Smooth muscle cell (in vitro differentiated cells): ENCODE measurements around the gene HSDL2. TPM values are rescaled to one million over a fixed set of nuclear protein-coding genes. Genes with fewer than 3 reads are reported as not detected.

Experiments
- DNase-seq: peaks from one replicate; lab custom pipeline; 2025; ENCODE audit not compliant: unreplicated experiment; lab: John Stamatoyannopoulos, UW
- H2AFZ ChIP-seq: fragments of 200-600 bp; sonication (generic); 2 replicates; pipeline ENCODE4 v1.6.0; 2016; ENCODE audit warnings: antibody characterized with exemption, low read depth, mild to moderate bottlenecking
- H3F3A ChIP-seq: fragments of 200-600 bp; sonication (generic); 2 replicates; pipeline ENCODE4 v1.6.0; 2017; ENCODE audit warnings: antibody characterized with exemption, low read depth
- H3K27ac ChIP-seq: fragments of 200-600 bp; sonication (generic); 2 replicates; pipeline ENCODE4 v1.5.1; 2016; ENCODE audit warnings: low read depth, mild to moderate bottlenecking
- H3K27me3 ChIP-seq: fragments of 200-600 bp; sonication (generic); 2 replicates; pipeline ENCODE4 v1.6.1; 2016; ENCODE audit warnings: low read depth, mild to moderate bottlenecking
- H3K36me3 ChIP-seq: fragments of 200-600 bp; sonication (generic); 2 replicates; pipeline ENCODE4 v1.5.1; 2016; ENCODE audit warnings: low read depth
- H3K4me1 ChIP-seq: fragments of 200-600 bp; sonication (generic); 2 replicates; pipeline ENCODE4 v1.5.1; 2016; ENCODE audit warnings: low read depth
- H3K4me2 ChIP-seq: fragments of 200-600 bp; sonication (generic); 2 replicates; pipeline ENCODE4 v1.6.0; 2016; ENCODE audit warnings: mild to moderate bottlenecking
- H3K4me3 ChIP-seq: fragments of 200-600 bp; sonication (generic); 2 replicates; pipeline ENCODE4 v1.5.1; 2016; ENCODE audit warnings: mild to moderate bottlenecking
- H3K79me2 ChIP-seq: fragments of 200-600 bp; sonication (generic); 2 replicates; pipeline ENCODE4 v1.6.0; 2016; ENCODE audit warnings: low read depth, mild to moderate bottlenecking
- H3K9ac ChIP-seq: fragments of 200-600 bp; sonication (generic); 2 replicates; pipeline ENCODE4 v1.6.0; 2016; ENCODE audit warnings: low read depth
- H3K9me3 ChIP-seq: fragments of 200-600 bp; sonication (generic); replicated peaks from 2 replicates; pipeline ENCODE4 v1.5.1; 2016; ENCODE audit warnings: low read depth
- H4K20me1 ChIP-seq: fragments of 200-600 bp; sonication (generic); 2 replicates; pipeline ENCODE4 v1.6.0; 2016; ENCODE audit warnings: low read depth
- CTCF ChIP-seq: fragments of 200-600 bp; sonication (generic); IDR thresholded peaks from 2 replicates; pipeline ENCODE4 v1.5.1; 2017; ENCODE audit warnings: borderline replicate concordance, mild to moderate bottlenecking, antibody characterized with exemption; ENCODE audit not compliant: insufficient read depth, poor library complexity, severe bottlenecking
- WGBS: methylation state at CpG from one replicate; pipeline ENCODE4 v1.1.7; 2016; ENCODE audit warnings: low lambda C conversion rate; 5-methylcytosine and 5-hydroxymethylcytosine counted together
- polyA plus RNA-seq: library from polyadenylated mRNA; unstranded; fragments of >200 nt; fragmentation: Nextera tagmentation; extraction: Ambion mirVana; gene quantifications from 2 replicates; pipeline ENCODE4 v1.2.1, GENCODE V29; 2016
- total RNA-seq: library from RNA; depleted of rRNA; stranded (reverse); fragments of >200 nt; gene quantifications from 2 replicates; pipeline ENCODE4 v1.2.3, GENCODE V29; 2014

Gene HSDL2
- total and polyA plus RNA-seq, 2 experiments from 2014 or later: 8.7 to 18.7 TPM

- H3K36me3 ChIP-seq: no peaks in the 10 kb centered on the region
- H3K27me3 ChIP-seq: no peaks in the 10 kb centered on the region
- WGBS: 1% methylated on average over 77 of the region's 90 CpGs
- H3F3A ChIP-seq: peaks cover 4% of the 10 kb centered on the region
- H3K27ac ChIP-seq: peak within 1 kb of the TSS; percentile 89
- no peak for TF ChIP-seq CTCF
- H3K9ac ChIP-seq: peak within 1 kb of the TSS; percentile 88
- peak within 1 kb of the TSS; percentile 96 for H3K4me3 ChIP-seq
- peaks cover 27% of the 10 kb centered on the region for H3K4me1 ChIP-seq
- peaks cover 40% of the 10 kb centered on the region for H4K20me1 ChIP-seq
- peak; percentile 73 for DNase-seq
- peak within 1 kb of the TSS; percentile 96 for H2AFZ ChIP-seq
- peak within 1 kb of the TSS; percentile 94 for H3K4me2 ChIP-seq
- peaks cover 44% of the 10 kb centered on the region for H3K79me2 ChIP-seq
- no peaks in the 10 kb centered on the region for H3K9me3 ChIP-seq
Observed at GRCh38 chr9:112332977-112333638, 46.8 kb upstream of the HSDL2 start, which contains the start of gene PTBP3. Gene PTBP3, minus strand, starts transcription at chr9:112333619. Its CDS starts 35,754 bp downstream, at chr9:112297865.

- no peaks in the 10 kb centered on the region for H3K36me3 ChIP-seq
- peak; percentile 89 for DNase-seq
Observed at GRCh38 chr9:112333639-112334431, 46.1 kb upstream of the HSDL2 start.

GRCh38 chr9:112334432-112334841 lies 45.5 kb upstream of the HSDL2 start:
- DNase-seq: no peak
- Histone ChIP-seq H3F3A (peaks cover 4% of the 10 kb centered on the region), H3K27ac (peak overlapping the region; percentile 89), H2AFZ (peak overlapping the region; percentile 96), H3K4me2 (peak overlapping the region; percentile 94), H3K36me3 (no peaks in the 10 kb centered on the region), H3K9me3 (no peaks in the 10 kb centered on the region), H4K20me1 (peaks cover 27% of the 10 kb centered on the region), H3K9ac (peak overlapping the region; percentile 88), H3K4me1 (peaks cover 27% of the 10 kb centered on the region), H3K4me3 (peak overlapping the region; percentile 96), H3K27me3 (no peaks in the 10 kb centered on the region), H3K79me2 (peaks cover 31% of the 10 kb centered on the region)
- 16% methylated on average over 8 of the region's 8 CpGs for WGBS
- no peak for TF ChIP-seq CTCF

More at GRCh38 chr9:112333639-112334431, 46.1 kb upstream of the HSDL2 start:
- Histone ChIP-seq H3K9ac (peak overlapping the region; percentile 88), H3K4me3 (peak overlapping the region; percentile 96), H2AFZ (peak overlapping the region; percentile 96), H3K4me1 (peaks cover 27% of the 10 kb centered on the region), H3K4me2 (peak overlapping the region; percentile 94), H3F3A (peaks cover 4% of the 10 kb centered on the region), H3K27me3 (no peaks in the 10 kb centered on the region), H3K27ac (peak overlapping the region; percentile 89), H3K9me3 (no peaks in the 10 kb centered on the region), H3K79me2 (peaks cover 37% of the 10 kb centered on the region), H4K20me1 (peaks cover 33% of the 10 kb centered on the region)
- peak; percentile 39 for TF ChIP-seq CTCF
- WGBS: 2% methylated on average over 24 of the region's 72 CpGs
